PFSK-1 (cell line): ENCODE data around the gene SDF2L1.
A peak's percentile ranks its signal among the peaks of the same experiment; 100 is the strongest.

Source experiments
- FOXP2 ChIP-seq: optimal IDR thresholded peaks from 2 replicates; pipeline ENCODE3; 2011; ENCODE audit warnings: borderline replicate concordance, control low read depth, inconsistent platforms; ENCODE audit not compliant: insufficient read depth; ENCODE audit errors: extremely low read length, extremely low read depth
- POLR2AphosphoS5 ChIP-seq: IDR thresholded peaks from 2 replicates; pipeline ENCODE4 v1.6.1; 2012; ENCODE audit warnings: low read depth, mild to moderate bottlenecking, control low read depth, low read length, moderate library complexity
- REST ChIP-seq, 2 experiments: IDR thresholded peaks; 2 replicates each; pipeline versions ENCODE4 v1.6.1 to v1.8.0; 2011 to 2012; ENCODE audit warnings: low read depth in 2 of 2, low read length in 2 of 2, control low read depth in 1 of 2, inconsistent platforms in 1 of 2, mild to moderate bottlenecking in 1 of 2, moderate library complexity in 1 of 2; ENCODE audit not compliant: insufficient read depth in 1 of 2
- SIN3A ChIP-seq: IDR thresholded peaks from 2 replicates; pipeline ENCODE4 v1.6.1; 2012; ENCODE audit warnings: mild to moderate bottlenecking, low read length, moderate library complexity, borderline replicate concordance; ENCODE audit not compliant: insufficient read depth
- TAF1 ChIP-seq: IDR thresholded peaks from 2 replicates; pipeline ENCODE4 v1.6.1; 2012; ENCODE audit warnings: low read length, control low read depth, borderline replicate concordance; ENCODE audit not compliant: insufficient read depth

SDF2L1 gene

GRCh38 chr22:21622919-21623647, 19.0 kb upstream of the SDF2L1 start:
- no peak for TF ChIP-seq POLR2AphosphoS5
- no peak for TF ChIP-seq SIN3A
- no peak for TF ChIP-seq REST (IDR thresholded peaks at IDR 0.05; ENCODE audit: insufficient read depth in 1 of 2, low read depth in 2 of 2, low read length in 2 of 2)
- TF ChIP-seq TAF1: no peak
- TF ChIP-seq FOXP2: no peak

GRCh38 chr22:21623648-21623970, 18.5 kb upstream of the SDF2L1 start:
- TF ChIP-seq FOXP2 (no peak), SIN3A (no peak), TAF1 (no peak), REST (IDR thresholded peaks at IDR 0.05; ENCODE audit: insufficient read depth in 1 of 2, low read depth in 2 of 2, low read length in 2 of 2) (no peak), POLR2AphosphoS5 (no peak)

GRCh38 chr22:21624120-21624879, 17.8 kb upstream of the SDF2L1 start:
- no peak for TF ChIP-seq REST (IDR thresholded peaks at IDR 0.05; ENCODE audit: insufficient read depth in 1 of 2, low read depth in 2 of 2, low read length in 2 of 2)
- peak; percentile 17; the same call in 1 of the 2 replicates for TF ChIP-seq POLR2AphosphoS5

GRCh38 chr22:21624880-21625791, 17.0 kb upstream of the SDF2L1 start:
- TF ChIP-seq SIN3A (no peak), POLR2AphosphoS5 (no peak)

- TF ChIP-seq TAF1 (no peak), REST (IDR thresholded peaks at IDR 0.05; ENCODE audit: insufficient read depth in 1 of 2, low read depth in 2 of 2, low read length in 2 of 2) (no peak), POLR2AphosphoS5 (no peak), FOXP2 (no peak), SIN3A (no peak)
Measured at GRCh38 chr22:21626073-21626734, 15.9 kb upstream of the SDF2L1 start.
